Upper lobe of left lung (tissue), 6 donors: ENCODE data around the gene CD8B2. TPM values are rescaled to one million over a fixed set of nuclear protein-coding genes. Genes with fewer than 3 reads are reported as not detected.
"Not testable (repeated sequence)": the region's sequence is repeated elsewhere in the genome, so short reads cannot be mapped to it uniquely, and the experiment has no call there.

Source experiments
- ATAC-seq, 2 donors: fragments of 200-7000 bp; cut with Tn5 transposase; one replicate each; pipeline ENCODE4 v1.9.1; 2022; ENCODE audit warnings: mild to moderate bottlenecking in 2 of 2, moderate library complexity in 2 of 2; ENCODE audit not compliant: low FRiP score in 2 of 2
- DNase-seq, 2 donors: peaks; one replicate each; pipeline ENCODE4 v3.0.0-alpha.2; 2019 to 2020
- H3K27ac ChIP-seq, 4 donors: fragments of 200-600 bp; sonication (generic); one replicate each; pipeline ENCODE4 v1.5.1; 2016 to 2019
- H3K27me3 ChIP-seq, 4 donors: fragments of 200-600 bp; sonication (generic); one replicate each; pipeline ENCODE4 v1.5.1; 2017 to 2019
- H3K36me3 ChIP-seq, 4 donors: fragments of 200-600 bp; sonication (generic); one replicate each; pipeline ENCODE4 v1.5.1; 2016 to 2019
- H3K4me1 ChIP-seq, 4 donors: fragments of 200-600 bp; sonication (generic); one replicate each; pipeline ENCODE4 v1.5.1; 2018 to 2019
- H3K4me3 ChIP-seq, 4 donors: fragments of 200-600 bp; sonication (generic); one replicate each; pipeline ENCODE4 v1.5.1; 2017 to 2019; ENCODE audit warnings: mild to moderate bottlenecking in 2 of 4, moderate library complexity in 1 of 4
- H3K9me3 ChIP-seq, 4 donors: fragments of 200-600 bp; sonication (generic); one replicate each; pipeline ENCODE4 v1.5.1; 2018 to 2019
- WGBS, 2 donors: methylation state at CpG; one replicate each; pipeline ENCODE4 v1.1.5; 2017 to 2018; 5-methylcytosine and 5-hydroxymethylcytosine counted together
- total RNA-seq, 6 donors: library from RNA; depleted of rRNA in 4 of 6; stranded (reverse); fragments of >200 nt in 4 of 6; gene quantifications; one replicate each; pipeline versions ENCODE4 v1.1.0 to v1.2.1, GENCODE V29; 2016 to 2021
- TF ChIP-seq, protein P1 (sequence below), 6 experiments: fragments of 450-650 bp in 4 of 6; fragments of 200-600 bp in 2 of 6; sonication (generic) in 2 of 6; IDR thresholded peaks; one replicate each; pipeline ENCODE4 v1.5.1; 2016 to 2019; ENCODE audit warnings: antibody characterized with exemption in 6 of 6
- donor health status: DM: no; HTN: no; CAD: no; lungs with moderate emphysema.
- donor health status: DM: no; HTN: yes; CAD: no; lungs with severe emphysema.

The CD8B2 gene
- total RNA-seq, result under 1 TPM in 1 of 6 donors, not detected in 5; 0.30 TPM

DNA sequence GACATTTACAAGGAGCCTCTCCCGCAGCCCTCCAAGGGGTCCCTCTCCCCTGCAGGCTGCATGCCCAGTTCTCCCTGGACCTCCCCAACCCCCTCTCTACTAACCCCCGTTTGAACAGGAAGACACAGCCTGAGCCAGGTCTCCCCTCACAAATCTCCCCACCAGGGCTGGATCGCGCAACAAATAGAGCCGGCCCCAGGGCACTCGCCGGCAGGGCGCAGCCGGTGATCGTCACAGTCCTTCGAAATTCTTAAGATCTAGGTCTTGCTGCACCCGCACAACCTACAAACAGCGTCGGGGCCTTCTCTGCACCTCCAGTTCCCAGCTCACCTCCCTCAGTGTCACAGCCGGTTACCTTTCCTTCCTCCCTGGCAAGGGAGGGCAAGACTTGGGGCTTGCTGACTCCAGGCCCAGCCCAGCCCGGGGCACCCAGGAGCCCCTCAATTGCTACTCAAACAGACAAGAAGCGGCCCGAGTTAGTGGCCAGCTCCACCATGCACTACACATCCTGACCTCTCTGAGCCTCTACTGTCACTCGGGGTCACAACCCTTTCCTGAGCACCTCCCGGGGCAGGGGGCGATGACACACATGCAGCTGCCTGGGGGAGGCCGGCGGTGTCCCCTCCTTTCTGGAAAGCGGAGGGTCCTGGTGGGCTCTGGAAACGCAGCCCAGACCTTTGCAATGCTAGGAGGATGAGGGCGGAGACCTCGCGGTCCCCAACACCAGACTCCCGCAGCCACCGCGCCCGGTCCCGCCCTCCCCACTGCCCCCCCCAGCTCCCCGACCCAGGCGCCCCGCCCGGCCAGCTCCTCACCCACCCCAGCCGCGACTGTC is at the start of gene CD8B2:
Gene CD8B2 (plus strand): TSS at position 814 of the 835 bp plus-strand sequence. CDS start 63 bp downstream, outside the sequence.
- not testable (repeated sequence) for H3K27ac ChIP-seq, H3K9me3 ChIP-seq, H3K4me3 ChIP-seq, H3K36me3 ChIP-seq, ATAC-seq, H3K27me3 ChIP-seq, H3K4me1 ChIP-seq
- peak in 1 of 2 donors; percentile 73 for DNase-seq
- WGBS, 2 donors, result 21 to 42% methylated on average over 5 to 18 of the region's 39 CpGs

DNA sequence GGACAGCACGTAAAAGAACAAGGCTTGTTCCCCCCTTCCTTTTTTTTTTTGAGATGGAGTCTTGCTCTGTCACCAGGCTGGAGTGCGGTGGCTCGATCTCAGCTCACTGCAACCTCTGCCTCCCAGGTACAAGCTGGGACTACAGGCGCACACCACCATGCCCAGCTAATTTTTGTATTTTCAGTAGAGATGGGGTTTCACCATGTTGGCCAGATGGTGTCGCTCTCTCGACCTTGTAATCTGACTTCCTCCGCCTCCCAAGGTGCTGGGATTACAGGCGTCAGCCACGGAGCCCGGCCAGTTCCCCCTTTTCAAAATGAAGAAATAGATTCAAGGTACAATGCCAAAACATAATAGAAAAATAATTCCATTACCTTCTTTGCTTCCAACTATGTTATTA is 25.3 kb upstream of the CD8B2 start:
- not testable (repeated sequence) for H3K36me3 ChIP-seq, H3K9me3 ChIP-seq, H3K4me1 ChIP-seq, H3K27me3 ChIP-seq, DNase-seq, ATAC-seq, H3K27ac ChIP-seq, H3K4me3 ChIP-seq
- WGBS, 2 donors, result 59 to 70% methylated on average over 9 to 10 of the region's 10 CpGs

GRCh38 chr2:106467516-106467915 is 19.6 kb upstream of the CD8B2 start:
- 92 to 94% methylated on average over 21 to 46 of the region's 49 CpGs for WGBS, 2 donors

GRCh38 chr2:106468107-106468506 is 19.1 kb upstream of the CD8B2 start, which contains the start of gene RGPD3:
RGPD3 (minus strand) TSS chr2:106468413; CDS start chr2:106468288, 125 bp downstream.
- H3K27ac ChIP-seq, H3K36me3 ChIP-seq, H3K27me3 ChIP-seq, ATAC-seq, H3K9me3 ChIP-seq, H3K4me1 ChIP-seq, H3K4me3 ChIP-seq: not testable (repeated sequence)
- WGBS, 2 donors, result 95 to 97% methylated on average over 12 to 44 of the region's 45 CpGs
- peak in 1 of 2 donors; percentile 82 for DNase-seq

More at GRCh38 chr2:106467516-106467915, 19.6 kb upstream of the CD8B2 start:
- ATAC-seq, H3K4me3 ChIP-seq, H3K27ac ChIP-seq, H3K36me3 ChIP-seq, H3K9me3 ChIP-seq, H3K4me1 ChIP-seq, H3K27me3 ChIP-seq: not testable (repeated sequence)
- DNase-seq, result peak in 1 of 2 donors; percentile 73

DNA sequence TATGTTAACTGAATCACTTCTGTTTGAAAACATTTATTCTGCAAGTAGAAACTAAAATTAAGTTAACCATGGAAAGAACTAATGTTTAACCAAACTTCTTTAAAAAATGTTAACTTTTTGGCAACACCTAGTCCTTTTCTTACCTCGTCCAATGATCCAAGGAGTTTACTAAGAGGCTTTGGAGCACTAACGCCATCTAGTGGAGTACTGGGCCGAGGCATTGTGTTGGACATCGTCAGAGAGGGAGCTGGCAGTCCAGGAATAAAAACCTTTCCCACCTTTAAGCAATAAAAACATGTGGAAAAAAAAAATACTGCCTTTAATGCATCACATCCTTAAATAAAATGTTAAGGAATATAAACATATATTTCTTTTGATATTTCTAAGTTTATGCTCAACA is 16.5 kb upstream of the CD8B2 start:
- H3K9me3 ChIP-seq, H3K4me3 ChIP-seq, H3K4me1 ChIP-seq, H3K36me3 ChIP-seq, H3K27ac ChIP-seq, H3K27me3 ChIP-seq: not testable (repeated sequence)
- WGBS, 2 donors, result 0 to 3% methylated on average over 3 to 4 of the region's 4 CpGs
- DNase-seq (peak in 1 of 2 donors; percentile 49), ATAC-seq (peak; percentile 67 to 71)
- TF ChIP-seq, protein P1, sequence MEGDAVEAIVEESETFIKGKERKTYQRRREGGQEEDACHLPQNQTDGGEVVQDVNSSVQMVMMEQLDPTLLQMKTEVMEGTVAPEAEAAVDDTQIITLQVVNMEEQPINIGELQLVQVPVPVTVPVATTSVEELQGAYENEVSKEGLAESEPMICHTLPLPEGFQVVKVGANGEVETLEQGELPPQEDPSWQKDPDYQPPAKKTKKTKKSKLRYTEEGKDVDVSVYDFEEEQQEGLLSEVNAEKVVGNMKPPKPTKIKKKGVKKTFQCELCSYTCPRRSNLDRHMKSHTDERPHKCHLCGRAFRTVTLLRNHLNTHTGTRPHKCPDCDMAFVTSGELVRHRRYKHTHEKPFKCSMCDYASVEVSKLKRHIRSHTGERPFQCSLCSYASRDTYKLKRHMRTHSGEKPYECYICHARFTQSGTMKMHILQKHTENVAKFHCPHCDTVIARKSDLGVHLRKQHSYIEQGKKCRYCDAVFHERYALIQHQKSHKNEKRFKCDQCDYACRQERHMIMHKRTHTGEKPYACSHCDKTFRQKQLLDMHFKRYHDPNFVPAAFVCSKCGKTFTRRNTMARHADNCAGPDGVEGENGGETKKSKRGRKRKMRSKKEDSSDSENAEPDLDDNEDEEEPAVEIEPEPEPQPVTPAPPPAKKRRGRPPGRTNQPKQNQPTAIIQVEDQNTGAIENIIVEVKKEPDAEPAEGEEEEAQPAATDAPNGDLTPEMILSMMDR (IDR thresholded peaks at IDR 0.05), result peak in 2 of 6 experiments; percentile 15 to 28

DNA sequence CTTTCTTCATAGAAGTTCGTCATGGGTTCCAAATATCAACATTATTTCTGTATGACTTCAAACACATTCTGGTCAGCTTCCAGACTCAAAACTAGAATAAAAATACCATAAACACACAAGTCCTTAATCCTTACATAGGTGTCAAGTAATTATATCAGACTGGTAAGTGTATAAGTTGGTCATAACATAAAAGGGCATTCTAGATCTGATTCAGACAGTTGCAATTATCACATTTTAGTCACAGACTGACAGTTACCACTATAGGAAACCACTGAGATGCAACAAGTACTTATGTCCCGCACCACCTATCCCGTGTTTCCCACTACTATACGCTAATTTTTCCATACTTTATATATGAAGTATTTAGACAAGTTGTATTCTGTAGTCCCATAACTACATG is 9.5 kb upstream of the CD8B2 start:
- H3K27ac ChIP-seq, H3K4me3 ChIP-seq, DNase-seq, H3K4me1 ChIP-seq, H3K9me3 ChIP-seq, H3K36me3 ChIP-seq, ATAC-seq, H3K27me3 ChIP-seq: not testable (repeated sequence)
- 75 to 90% methylated on average over 1 to 2 of the region's 4 CpGs for WGBS, 2 donors

DNA sequence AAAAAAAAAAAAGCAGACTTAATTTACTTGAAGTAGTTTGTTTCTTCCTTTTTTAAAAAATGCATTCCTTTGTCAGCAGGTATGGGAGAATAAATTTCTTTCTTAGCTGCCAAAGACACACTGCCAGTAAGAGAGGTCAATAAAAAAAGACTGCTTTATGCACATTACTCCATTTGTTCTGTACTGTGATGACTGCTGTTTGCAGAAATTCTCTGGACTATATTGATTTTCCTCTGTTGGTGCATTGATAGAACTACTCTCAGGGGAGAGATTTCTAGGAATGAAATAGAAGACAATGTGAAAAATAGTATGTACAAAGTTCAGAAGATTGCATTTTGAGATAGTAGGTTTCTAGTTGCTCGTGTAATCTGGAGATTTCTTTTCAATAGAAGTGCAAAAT is 7.6 kb upstream of the CD8B2 start:
- not testable (repeated sequence) for H3K27me3 ChIP-seq, H3K27ac ChIP-seq, H3K4me1 ChIP-seq, H3K9me3 ChIP-seq, DNase-seq, H3K4me3 ChIP-seq, H3K36me3 ChIP-seq, ATAC-seq
- no CpG with 5 or more reads among the region's 1 CpG for WGBS, 2 donors

DNA sequence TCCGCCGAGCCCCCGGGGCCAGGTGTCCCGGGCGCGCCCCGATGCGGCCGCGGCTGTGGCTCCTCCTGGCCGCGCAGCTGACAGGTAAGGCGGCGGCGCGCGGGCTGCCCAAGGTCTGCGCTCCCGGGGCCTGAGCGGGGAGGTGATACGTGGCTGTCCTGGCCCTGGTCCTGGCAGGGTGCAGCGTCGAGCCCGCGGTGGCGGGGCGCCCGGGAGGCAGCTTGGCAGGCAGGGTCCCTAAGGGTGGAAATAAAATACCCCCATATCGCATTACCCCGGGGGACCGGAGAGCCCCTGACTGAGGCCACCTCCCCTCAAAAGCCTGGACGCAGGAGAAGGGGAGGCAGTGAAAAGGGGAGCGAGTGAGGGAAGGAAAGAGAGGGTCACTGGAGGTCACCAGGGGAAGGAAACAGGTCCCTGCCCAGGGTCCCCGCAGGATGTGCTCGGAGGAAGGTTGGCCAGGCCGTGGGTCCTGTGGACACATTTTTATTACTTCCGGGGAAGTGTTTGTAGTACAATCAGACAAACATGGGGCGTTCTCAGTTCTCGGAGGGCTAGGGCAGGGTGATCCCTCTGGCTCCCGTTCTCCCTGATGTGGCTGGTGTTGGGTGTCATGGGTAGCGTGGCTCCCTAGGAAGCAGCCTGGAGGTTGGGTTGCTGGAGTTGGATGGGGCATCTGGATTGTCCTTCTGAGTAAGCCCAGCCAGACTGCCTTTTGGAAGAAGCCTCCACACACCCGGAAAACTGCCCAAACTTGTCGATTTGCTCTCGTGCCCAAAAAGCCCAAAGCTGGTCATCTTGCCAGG is 425 bp downstream of the CD8B2 start:
- 25 to 34% methylated on average over 15 to 23 of the region's 44 CpGs for whole genome bisulfite sequencing, 2 donors
- not testable (repeated sequence) for H3K4me1 ChIP-seq, ATAC-seq, H3K27me3 ChIP-seq, H3K27ac ChIP-seq, H3K36me3 ChIP-seq, H3K9me3 ChIP-seq, H3K4me3 ChIP-seq
- DNase-seq, result peak in 1 of 2 donors; percentile 80

- ATAC-seq, H3K27ac ChIP-seq, DNase-seq, H3K36me3 ChIP-seq, H3K9me3 ChIP-seq, H3K4me3 ChIP-seq, H3K27me3 ChIP-seq, H3K4me1 ChIP-seq: not testable (repeated sequence)
- WGBS, 2 donors, result 81 to 92% methylated on average over 2 to 5 of the region's 6 CpGs
These were observed 2.5 kb downstream of the CD8B2 start for GRCh38 chr2:106489701-106490100.

DNA sequence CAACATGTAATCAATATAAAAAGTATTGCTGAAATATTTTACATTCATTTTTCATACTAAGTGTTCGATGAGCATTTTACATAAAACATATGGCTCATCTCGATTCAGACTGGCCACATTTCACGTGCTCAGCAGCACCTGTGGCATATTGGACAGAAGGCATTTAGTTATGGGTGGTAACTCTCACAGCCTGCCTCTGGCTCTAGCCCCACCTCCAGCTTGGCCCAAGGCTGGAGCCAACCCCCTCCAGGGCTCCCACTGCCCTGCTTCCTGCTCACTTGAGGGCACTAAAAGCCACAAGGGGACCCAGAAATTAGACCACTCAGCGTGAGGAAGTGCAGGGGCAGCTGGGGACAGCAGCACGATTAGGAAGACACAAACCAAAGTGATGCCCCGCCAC is 5.2 kb downstream of the CD8B2 start:
- ATAC-seq, DNase-seq, H3K36me3 ChIP-seq, H3K27me3 ChIP-seq, H3K9me3 ChIP-seq, H3K4me3 ChIP-seq, H3K27ac ChIP-seq, H3K4me1 ChIP-seq: not testable (repeated sequence)
- 68 to 83% methylated on average over 4 to 6 of the region's 6 CpGs for WGBS, 2 donors

DNA sequence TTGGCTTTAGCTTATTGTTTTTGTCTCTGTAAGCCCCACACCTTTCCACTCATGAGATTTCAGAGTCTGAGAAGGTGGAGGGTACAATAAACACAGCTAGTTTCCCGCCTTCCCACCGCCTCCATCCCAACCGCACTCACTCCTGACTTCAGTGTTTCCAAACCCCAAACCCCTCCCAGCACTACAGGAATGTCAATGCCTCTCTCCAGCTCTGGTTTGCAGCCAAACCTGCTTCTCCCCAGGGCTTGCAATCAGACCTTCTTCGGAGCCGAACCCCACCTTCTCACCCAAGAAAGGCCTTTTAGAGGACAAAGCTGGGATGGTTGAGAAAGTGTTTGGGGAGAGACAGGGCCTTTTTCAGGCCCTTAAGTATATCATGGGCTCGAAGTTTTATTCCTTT is 5.7 kb downstream of the CD8B2 start:
- not testable (repeated sequence) for H3K27me3 ChIP-seq, H3K9me3 ChIP-seq, H3K27ac ChIP-seq, H3K4me1 ChIP-seq, H3K36me3 ChIP-seq, H3K4me3 ChIP-seq
- ATAC-seq, result peak in 1 of 2 donors; percentile 28
- 29 to 43% methylated on average over 6 of the region's 6 CpGs for WGBS, 2 donors
- DNase-seq, result peak in 1 of 2 donors; percentile 54

DNA sequence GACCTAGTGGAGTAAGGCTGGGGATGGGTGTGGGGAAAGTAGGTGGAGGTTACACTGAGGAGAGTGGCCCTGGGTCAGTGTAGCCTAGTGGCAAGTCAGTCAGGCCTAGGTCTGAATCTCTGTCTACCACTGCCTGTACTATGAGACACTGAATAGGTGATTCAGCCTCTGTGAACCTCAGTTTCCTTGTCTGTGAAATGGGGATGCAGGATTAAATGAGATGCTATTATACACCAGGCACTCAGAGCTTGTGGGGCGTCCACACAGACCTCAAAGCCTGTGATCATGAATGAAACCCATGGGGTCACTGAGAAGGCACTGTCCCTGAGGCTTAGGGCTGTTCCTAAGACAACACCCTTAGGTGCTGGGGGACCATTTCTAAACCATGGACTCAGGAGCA is 11.4 kb downstream of the CD8B2 start:
- not testable (repeated sequence) for DNase-seq, H3K27me3 ChIP-seq, H3K9me3 ChIP-seq, ATAC-seq, H3K4me1 ChIP-seq, H3K4me3 ChIP-seq, H3K36me3 ChIP-seq, H3K27ac ChIP-seq
- WGBS, 2 donors, result 80 to 92% methylated on average over 1 of the region's 1 CpG
